ENCODE results near the gene ABCD1.
"Not testable (repeated sequence)": the region's sequence is repeated elsewhere in the genome, so short reads cannot be mapped to it uniquely, and the experiment has no call there.

Gene ABCD1

DNA sequence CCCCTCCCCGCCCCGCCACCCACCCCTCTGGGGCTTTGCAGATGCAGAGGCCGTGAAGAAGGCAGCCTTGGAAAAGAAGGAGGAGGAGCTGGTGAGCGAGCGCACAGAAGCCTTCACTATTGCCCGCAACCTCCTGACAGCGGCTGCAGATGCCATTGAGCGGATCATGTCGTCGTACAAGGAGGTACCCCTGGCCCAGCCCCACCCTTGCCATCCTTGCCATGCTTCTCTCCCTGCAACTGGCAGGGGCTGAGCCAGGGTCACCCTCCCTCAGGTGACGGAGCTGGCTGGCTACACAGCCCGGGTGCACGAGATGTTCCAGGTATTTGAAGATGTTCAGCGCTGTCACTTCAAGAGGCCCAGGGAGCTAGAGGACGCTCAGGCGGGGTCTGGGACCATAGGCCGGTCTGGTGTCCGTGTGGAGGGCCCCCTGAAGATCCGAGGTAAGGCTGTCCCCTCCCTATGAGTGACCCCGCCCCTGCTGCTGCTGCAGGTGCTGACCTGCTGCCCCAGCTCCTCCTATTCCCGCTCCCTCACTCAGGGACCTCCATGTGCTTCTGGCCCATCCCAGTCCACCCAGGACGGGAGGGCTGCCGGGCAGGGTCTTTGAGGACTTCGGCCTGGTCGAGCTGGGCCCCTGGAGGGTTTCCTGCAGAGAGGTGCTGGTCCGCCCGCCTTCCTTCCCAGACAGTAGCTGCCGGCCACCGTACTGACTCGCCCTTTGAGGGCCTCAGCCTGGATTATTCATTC, 11.6 kb downstream of the ABCD1 start:
- DNase-seq = no peak

DNA sequence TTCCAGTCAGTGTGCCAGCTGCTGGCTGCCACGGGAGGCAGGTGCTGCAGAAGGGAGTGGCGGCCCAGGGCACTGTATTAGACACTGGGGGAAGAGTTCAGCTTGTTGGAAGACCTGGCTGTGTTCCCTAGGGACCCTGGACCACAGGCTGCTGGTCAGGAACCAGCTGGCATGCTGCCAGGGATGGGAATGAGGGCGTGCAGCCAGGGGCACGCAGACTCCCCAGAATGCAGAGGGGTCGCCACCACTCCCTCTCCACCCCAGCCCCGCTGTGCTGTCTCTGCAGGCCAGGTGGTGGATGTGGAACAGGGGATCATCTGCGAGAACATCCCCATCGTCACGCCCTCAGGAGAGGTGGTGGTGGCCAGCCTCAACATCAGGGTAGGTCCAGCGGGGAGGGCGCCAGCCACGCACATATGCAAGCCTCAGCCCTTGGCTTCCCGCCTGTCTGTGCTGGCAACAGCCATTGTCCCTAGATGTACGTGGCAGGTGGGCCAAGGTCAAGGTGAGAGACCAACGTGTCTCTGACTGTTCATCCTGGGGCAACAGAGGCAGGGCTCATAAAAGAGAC, 12.3 kb downstream of the ABCD1 start:
- no peak for DNase-seq

DNA sequence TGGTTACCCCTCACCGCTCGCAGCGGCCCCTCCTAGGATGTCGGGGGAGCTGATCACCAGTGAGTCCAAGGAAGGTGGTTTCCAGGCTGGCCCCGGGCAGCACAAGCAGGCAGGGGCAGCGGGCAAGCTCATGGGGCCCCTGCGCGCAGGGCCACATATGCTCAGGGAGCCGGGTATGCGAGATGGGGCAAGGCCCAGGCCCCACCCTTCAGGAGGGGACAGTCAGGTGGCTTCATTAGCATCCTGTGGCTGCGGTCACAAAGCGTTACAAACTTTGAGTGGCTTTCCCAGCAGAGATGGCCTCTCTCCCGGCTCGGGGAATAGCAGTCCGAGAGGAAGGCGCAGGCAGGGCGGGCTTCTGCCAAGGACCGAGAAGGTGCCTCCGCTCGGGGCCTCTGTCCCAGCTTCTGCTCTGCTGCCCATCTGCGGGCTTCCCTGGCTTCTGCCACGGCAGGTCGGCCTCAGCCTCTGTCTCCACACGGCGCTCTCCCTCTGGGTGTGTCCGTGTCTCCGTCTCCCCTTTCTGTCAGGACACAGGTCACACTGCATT, 13.5 kb downstream of the ABCD1 start:
- no peak for DNase-seq

DNA sequence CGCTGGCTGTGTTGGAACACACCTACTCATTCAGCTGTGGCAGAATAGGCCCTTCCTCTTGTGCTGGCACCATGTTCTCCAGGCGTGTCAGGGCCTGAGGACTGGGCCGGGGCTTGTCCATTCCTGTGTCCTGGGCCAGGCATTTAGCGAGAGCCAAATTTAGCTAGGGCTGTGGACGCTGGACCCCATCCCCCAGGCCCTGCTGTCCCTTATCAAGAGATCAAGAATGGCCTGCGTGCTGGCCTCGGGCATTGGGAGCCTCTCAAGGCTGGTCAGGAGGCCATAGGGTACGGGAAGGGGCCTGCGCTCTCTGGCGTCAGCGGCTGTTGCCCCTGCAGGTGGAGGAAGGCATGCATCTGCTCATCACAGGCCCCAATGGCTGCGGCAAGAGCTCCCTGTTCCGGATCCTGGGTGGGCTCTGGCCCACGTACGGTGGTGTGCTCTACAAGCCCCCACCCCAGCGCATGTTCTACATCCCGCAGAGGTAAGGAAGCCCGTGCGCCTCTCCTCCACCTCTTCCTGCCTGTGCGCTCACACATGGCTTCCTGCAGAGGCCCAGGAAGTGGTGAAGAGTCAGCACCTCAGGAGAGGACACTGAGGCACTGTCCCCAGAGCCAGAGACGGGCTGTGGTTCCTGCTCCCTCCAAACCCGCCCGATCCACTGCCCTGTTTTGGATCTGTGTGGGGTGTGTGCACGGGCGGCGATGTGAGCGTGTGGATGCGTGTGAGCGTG, 15.3 kb downstream of the ABCD1 start:
- DNase-seq = peak in 1 of 2 donors; percentile 24

DNA sequence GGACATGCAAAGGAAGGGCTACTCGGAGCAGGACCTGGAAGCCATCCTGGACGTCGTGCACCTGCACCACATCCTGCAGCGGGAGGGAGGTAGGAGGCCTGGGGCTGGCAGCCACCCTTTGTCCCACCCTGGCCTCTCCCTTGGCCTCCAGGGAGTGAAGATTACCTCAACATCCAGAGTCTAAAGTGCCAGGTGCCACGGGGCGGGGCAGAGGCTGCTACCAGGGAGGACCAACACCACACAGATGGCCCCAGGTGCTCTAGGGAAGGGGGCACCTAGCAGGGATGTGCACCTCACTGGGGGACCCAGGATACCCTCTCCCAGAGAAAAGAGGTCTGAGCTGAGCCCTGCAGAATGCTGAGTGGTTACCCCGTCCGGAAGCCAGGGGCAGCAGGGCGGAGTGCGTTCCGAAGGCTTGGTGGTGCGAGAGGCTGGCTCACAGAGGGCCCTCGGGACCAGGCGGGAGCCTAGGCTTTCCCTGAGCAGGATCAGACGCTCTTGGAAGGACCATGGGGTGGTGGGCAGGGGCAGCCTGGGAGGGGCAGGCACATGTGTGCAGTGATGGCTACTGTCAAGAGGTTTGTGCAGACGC, 16.1 kb downstream of the ABCD1 start:
- DNase-seq = no peak

DNA sequence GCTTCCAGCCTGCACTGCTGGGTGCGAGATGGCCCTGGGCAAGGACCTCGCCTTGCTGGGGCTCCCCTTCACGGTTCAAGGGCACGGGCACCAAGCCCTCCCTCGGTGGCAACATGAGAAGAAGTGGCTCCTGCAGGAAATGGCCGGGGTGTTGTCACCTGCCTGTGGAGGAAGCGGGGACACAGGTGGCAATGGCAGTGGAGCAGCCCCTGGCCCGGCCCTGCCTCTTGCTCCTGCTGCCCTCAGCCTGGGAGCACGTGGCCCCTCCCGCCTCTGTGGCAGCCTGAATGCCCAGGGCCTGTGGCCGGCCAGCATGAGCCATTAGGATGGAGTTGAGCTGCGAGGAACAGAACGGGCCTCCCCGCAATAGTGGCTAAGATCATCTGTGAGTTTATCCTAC, 16.8 kb downstream of the ABCD1 start:
- DNase-seq = no peak

DNA sequence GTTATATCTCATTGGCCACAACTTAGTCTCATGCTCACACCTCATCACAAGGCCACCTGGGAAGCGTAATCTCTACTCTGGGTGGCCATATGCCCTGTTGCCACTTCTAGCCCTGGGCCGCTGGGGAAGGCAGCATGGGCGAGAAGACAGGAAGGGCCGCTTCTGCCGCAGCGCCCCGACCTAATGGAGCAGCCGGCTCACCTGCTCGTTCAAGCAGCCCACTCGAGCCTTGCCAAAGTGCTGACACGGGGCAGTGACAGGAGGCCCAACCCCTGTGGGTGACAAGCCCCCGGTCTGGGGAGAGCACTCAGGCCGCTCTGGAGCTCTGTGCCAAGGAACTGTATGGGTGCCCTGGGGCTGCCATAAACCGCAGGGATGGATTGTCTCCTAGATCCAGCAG, 17.5 kb downstream of the ABCD1 start:
- DNase-seq = not testable (repeated sequence)

DNA sequence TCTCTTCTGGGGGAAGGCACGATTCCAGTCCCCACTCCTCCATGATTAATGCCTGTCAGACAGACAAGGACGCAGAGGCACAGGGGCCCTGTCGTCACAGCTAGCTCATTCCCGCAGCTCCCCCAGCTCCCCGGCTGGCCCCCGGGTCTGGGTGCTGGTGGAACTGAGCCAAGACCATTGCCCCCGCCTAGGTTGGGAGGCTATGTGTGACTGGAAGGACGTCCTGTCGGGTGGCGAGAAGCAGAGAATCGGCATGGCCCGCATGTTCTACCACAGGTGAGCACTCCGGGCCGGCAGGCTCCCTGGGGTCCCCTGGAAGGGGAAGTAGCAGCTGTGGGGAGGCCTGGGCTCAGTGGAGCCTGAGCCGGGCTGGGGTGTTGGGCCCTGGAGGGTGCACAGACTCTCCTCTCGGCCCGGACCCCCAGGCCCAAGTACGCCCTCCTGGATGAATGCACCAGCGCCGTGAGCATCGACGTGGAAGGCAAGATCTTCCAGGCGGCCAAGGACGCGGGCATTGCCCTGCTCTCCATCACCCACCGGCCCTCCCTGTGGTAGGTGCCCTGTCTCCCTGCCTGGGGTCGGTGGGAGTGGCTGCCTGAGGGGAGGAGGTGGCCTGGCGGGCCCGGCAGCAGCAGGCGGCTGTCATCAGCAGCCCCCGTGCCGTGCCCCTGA, 18.3 kb downstream of the ABCD1 start:
- not testable (repeated sequence) for DNase-seq

DNA sequence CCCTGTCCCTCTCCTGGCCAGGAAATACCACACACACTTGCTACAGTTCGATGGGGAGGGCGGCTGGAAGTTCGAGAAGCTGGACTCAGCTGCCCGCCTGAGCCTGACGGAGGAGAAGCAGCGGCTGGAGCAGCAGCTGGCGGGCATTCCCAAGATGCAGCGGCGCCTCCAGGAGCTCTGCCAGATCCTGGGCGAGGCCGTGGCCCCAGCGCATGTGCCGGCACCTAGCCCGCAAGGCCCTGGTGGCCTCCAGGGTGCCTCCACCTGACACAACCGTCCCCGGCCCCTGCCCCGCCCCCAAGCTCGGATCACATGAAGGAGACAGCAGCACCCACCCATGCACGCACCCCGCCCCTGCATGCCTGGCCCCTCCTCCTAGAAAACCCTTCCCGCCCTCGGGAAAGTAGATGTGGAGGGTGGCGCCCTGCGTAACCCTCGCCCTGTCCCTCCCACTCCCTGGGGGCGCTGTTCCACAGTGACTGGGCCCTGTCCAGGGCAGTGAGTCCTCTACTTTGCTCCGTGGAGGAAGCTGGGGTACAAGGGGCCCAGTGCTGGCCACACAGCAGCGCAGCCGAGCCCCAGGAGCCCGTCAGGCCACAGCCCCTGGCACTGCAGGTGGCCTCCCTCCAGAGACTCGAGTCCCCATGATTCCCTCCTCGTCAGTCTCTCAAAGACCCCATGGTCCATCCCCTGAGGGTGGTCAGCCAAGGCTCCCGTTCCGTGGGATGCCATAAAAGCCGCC, 19.0 kb downstream of the ABCD1 start:
- not testable (repeated sequence) for DNase-seq

DNA sequence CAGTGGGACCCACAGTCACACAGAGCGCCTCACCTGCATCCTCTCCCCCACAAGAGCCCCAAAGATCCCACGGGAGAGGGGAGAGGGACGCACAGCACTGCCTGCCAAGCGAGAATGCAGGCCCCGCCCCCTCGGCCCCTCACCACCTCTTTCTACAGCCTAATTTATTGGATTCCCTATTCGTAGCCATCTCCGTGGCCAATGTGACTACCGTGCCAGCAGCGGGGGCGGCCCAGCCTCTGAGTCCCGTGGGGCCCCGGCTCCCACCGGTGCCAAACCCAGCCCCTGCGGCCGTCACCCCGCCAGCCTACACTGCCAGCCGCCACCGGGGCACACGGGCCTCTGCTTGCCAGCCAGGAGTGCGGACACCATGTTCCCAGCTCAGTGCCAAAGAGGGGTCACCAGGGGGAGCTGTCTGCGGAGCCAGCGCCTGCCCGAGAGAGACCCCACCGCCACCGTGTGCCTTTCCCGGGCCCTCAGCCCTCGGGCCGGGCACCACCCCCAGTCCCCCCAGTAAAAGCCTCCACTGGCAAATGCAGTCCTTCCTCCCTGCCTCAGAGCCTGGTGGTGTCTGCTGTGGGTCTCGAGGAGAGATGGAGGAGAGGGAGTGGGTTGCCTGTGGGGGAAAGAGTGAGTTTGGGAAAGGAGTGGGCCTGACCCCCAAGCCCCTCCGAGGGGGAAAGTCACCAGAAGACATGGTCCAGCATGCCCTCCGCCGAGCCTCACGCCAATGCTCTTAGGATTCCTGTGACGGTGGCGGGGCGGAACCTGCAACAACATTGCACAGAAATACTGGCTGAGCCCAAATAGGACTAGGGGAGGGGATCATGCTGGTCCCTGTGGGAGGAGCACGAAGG, 19.8 kb downstream of the ABCD1 start:
- no peak for DNase-seq

DNA sequence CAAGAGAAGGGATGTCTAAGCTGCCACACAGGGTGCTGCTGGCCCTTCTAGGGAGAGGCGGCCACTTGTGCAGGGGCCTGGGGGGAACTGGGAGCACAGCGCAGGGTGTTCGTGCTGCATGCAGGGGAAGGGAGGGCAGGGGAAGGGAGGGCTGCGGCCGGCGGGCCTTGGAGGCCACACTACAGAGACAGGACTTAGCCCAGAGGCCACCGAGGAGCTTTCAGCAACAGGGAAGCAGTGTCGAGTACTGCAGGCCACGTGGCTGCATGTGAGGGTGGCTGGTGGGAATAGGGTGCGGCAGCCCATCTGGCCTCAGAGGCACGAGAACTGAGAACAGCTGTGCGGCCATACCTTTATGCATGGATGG, 20.4 kb downstream of the ABCD1 start:
- not testable (repeated sequence) for DNase-seq

DNA sequence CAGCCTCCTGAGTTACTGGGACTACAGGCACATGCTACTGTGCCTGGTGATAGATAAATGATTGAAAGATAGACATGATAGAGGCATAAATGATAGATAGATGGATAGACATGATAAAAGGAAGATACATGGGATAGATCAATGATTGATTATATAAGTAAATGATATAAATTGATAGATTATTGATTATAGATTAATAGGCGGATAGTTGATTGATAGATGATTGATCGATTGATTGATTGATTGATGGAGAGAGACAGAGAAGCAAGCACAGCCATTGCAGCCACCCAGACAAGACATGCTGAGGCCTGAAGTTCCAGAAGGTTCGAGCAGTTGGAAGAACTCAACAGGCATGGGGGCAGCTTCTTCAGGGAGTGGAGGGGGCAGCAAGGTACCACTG, 21.7 kb downstream of the ABCD1 start:
- DNase-seq = no peak

DNA sequence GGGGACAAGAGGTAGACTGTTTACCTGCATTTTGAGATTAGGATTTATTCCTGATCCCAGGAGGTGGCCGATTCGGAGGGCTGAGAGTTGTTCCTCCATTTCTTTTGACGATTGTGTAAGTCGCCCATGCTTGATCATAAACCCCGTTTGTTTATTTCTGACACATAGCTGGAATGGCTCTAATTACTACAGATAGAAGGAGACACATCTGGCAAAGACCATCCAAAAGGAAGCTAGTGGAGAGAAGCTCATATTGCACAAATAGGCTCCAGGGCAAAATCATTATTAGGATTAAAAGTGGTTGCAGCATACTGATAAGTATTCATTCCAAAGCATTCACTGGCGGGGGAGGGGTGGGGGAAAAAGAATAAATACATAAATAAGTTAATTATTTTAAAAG, 22.3 kb downstream of the ABCD1 start:
- DNase-seq = not testable (repeated sequence)

DNA sequence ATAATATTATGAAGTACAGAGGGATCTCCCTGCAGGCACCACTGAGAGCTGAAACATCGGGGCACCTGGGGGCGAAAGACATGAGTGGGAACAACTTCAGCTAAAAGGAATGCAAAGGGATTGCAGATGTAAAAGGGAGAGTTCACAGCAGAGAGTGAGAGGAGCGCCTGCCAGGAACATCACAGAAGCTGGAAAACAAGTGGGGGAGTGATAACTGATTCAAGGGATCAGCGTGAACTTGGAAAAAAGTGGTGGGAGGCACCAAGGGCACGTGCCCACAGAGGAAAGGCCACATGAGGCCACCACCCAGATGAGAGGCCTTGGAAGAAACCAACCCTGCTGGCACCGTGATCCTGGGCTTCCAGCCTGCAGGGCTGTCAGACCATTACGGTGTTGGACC, 24.4 kb downstream of the ABCD1 start:
- DNase-seq = not testable (repeated sequence)

DNA sequence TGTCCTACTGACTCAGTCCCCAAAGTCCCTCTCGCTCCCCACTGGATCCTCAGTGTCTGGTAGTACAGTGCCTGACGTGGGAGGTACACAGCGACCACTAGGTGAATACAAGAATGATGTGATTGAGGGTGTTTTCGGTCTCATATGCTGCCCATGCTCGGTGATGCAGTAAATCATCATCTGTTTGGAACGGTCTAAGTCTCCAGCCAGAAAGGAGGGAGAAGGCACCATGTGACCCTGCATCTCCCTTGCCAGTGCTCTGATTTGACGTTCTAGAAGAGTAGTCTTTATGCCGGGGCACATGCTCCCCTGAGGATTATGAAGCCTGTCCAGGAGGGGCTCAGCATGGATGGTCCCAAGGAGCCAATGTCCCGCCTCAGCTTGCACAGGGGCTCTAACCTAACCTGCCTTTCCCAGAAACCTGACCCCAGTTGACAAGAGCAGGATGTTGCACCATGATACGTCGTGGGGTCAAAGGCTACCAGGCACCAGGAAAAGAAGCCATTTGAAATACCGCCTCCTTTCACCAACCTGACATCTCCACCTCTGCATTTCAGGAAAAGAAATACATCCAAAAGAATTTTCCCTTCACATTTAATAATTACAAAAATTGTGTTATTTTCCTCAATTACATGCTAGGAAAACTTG, 25.6 kb downstream of the ABCD1 start:
- DNase-seq = no peak

DNA sequence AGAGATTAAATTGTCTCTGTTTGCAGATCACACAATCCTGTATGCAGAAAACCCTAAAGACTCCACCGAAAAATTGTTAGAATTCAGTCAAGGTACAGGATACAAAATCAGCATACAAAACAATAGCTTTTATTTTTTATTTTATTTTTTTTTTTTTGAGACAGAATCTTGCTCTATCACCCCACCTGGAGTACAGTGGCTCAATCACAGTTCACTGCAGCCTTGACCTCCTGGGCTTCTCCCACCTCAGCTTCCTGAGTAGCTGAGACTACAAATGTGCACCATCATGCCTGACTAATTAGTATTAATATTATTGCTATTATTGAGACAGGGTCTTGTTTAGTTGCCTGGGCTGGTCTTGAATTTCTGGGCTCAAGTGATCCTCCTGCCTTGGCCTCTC, 30.5 kb downstream of the ABCD1 start:
- no peak for DNase-seq

DNA sequence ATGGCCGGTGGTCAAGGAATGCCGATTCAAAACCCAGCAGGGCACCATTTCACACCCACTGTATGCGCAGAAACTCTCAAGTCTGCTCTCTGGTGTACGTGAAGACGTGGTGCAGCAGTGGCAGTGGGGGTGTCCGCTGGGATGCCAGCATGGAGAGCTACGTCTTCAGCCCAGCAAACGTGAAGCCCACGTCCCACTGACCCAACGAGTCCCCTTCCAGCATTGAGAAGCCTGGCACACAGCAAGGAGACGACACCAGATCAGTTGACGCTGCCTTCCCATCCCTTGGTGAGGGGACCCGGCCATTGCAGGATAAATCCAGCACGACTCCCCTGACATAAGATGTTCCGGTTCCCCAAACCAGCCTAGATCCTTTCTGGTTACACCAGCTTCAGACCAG, 37.2 kb downstream of the ABCD1 start:
- DNase-seq = no peak

DNA sequence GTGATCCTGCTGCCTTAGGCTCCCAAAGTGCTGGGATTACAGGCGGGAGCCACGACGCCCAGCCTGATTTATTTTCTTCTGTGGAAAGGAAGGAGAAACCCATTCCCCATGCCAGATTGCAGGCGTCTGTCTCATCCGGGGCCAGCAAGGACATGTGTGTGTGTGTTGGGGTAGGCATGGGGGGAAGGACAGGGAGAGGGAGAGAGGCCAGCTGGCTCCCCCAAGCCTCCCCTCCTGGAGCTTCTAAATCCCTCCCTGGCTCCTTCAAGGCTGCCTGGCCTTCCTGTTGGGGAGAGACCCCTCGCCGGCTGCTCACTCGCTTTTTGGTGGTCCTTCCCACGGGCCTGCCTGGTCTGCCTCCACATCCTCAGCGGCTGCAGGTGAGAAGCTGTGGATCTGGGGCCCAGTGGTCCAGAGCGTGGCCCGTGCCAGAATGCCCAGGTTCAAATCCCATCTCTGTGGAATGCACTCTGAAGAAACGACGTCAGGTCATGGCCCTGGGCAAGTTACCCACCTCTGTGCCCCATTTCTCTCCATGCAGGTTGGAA, 38.0 kb downstream of the ABCD1 start:
- no peak for DNase-seq

DNA sequence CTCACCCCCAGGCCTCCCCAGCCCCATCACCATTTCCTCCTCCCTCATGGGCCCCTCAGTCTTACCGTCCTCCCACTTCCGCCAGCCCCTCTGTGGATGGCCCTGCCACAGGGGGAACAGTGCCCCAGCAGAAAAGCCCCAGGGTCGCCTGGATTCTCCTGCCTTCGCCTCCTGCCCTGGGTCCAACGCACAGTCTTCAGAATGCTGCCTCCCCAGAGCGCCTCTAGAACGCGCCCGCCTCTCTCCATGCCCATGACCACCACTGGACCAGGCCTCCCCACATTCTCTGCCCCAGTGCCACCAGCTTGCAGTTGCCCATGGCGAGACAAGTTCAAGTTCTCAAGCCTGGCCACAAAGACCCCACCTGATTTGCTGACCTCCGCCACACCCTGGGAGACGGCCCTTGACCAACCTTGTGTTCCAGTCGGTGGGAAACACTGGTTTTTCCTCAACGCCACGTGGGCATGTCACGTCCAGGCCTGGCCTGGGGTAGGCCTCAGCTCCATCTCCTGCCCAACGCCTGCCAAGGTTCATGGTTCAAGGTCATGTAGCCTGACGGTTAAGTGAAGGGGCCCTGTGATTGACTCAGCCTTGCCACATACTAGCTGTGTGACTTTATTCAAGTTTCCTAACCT, 38.8 kb downstream of the ABCD1 start:
- peak in 1 of 2 donors; percentile 0 for DNase-seq

Measured in CD4-positive, alpha-beta T cell treated with Interferon alpha-2 for 1 hour (primary cell).